NCI-H1436 (cell line): ENCODE results near the gene GIMAP8.
A peak's percentile ranks its signal among the peaks of the same experiment; 100 is the strongest.

Source experiments
- DNase-seq: peaks from one replicate; lab custom pipeline; 2025; lab: John Stamatoyannopoulos, UW

Gene GIMAP8

DNA sequence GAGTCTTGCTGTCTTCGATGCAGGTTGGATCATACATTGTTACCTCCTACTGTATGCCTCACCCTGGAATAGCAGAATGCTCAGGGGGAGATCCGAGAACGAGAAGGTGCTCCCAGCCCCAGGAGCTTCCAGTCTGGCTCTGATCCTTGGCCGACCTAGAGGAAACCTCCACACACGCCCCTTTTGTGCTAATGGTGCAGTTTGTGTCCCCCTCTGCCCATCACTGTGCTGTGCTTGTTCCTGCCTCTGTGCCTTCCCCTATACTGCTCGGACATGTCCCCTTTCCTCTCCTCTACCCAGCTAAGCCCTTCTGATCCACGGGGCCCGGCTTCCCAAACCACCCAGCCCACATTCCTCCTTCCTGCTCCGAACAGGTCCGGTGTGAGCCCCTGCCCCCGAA, 38.8 kb upstream of the GIMAP8 start:
- no peak for DNase-seq

DNA sequence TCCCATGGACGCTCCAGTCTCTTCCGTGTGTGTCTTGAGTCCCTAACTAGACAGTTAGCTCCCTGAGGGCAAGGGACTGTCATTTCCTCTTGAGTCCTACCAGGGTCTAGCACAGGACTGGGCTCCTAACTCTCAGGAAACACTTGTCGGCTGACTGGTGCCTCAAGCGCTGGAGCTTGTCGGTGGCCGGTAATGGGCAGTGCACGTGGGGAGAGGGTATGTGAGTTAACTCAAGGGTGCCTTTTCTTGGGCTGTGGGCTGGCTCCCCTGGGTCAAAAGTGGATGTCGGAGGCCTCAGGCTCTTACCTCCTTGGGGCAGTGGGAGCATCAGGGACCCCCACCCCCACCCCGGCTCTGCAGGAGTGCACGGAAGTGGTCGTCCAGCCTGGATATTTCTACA, 38.4 kb upstream of the GIMAP8 start:
- no peak for DNase-seq

DNA sequence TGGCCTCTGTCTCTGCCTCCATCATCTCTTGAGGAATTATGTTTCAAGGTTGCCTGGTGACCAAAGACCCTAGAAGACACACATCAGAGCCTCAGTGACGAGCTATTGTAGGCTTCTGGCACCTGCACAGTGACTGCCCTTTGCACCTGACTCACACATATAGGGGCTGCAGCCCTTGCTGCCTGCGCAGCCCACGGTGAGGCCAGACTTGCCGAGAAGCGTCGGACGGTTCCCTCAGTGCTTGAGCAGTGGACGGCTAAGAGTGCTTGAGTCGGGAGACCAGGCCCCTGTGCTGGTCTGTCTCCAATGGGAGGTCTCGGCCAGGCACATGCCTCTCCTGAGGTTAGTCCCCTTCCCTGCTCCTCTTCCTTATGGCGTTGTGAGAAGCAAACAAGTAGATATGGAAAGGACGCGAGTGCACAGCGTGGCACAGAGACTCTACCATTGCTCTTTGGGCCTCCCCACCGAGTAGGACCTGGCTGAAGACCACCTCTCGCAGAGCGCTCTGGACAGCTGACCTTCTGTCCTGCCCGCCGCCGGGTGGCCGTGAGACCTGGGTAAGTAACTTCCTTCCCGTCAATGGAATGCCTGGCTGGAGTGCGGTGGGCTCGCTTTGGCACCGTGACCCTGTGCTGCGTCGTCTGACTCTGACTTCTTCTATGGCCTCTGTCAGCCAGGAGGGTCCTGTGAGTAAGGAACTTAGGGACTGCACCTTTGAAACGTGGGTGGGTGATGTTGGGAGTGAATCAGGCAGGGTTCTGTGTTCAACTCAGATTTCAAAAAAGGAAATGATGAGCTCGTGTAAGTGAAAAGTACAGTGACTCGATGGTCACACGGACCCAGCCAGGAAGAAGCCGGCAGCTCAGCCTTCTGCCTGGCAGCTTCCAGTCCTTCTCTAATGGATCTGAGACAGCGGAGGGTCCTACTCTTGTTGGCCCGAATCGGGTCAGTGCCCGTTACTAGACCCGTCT, 37.6 kb upstream of the GIMAP8 start:
- DNase-seq, result no peak

DNA sequence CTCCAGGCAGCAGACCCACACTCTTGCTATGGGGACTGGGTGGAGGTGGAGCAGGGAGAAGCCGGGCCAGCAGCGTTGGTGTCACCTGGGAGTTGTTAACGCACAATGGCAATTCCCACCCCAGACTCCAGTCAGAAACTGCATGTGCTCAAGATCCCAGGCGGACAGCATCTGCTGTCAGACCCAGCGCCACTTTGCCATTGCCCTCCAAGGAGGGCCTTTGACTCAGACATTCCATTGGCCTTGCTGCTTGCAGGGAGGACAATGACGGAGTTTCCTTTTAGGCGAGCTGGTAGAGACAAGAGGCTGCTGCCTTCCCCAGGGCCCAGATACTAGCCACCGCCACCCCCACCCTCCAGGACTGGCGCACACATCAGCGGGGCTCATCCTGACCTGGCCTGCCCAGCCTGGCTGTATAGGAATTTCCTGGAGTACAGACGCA, 36.8 kb upstream of the GIMAP8 start:
- DNase-seq, result no peak

DNA sequence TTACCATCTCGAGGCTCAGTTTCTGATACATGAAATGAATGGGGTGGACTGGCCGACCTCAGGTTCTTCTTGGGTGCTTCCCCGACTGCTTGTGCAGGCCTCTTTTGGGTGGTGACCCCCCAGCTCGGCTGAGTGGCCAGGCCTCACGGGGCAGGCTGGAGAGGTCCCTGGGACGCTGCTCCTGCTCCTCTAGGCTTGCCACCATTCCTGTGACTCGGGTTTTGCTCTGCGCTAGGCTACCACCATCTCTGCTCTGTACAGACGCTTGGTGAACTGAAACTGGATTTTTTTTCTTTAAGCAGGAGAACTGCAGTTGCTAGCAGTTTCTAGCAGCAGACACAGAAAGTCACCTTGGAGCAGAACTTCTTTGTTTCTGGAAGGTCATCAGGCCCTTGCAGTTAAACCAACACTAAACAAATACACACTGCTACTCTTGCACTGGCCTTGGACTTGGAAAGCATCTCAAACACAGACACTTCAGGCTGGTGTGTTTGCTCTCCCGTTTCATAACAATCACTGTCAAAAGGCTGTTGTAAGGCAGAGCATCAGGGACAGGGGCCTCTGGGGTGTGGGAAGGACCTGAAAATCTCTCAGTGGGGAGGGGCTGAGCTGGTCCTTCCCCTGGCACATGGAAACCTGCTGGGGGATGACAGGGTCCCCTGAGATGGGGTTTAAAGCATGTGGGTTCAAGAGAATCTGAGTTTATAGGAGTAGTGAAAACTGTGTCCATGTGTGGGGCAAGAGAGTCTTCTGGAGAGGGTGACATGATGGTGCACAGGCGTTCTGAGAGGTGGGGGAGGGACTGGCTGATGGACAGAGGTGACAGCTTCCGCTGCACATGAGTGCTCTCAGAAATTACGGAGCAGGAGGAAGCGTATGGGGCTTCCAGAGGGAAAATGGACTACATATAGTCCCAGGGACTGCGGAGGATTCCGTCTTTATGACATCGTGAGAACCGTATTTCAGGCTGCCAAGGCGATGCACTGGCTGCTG, 35.0 kb upstream of the GIMAP8 start:
- DNase-seq, result no peak

DNA sequence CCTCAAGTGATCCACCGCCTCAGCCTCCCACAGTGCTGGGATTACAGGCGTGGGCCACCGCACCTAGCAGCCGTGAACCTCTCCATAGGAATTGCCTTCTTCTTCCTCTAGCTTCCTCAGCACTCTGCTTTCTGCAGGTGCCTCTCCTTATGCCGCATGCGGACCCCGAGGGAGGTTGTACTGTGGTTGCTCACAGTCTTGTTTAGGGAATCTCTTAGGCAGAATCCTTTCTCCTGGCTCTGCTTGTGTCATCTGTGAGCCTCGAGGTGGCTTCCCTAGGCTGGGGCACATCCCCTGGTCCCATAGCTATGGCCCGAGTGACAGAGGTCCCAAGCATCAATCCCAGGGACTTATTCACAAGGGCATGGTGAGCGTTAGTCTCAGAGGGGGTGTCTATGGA, 33.2 kb upstream of the GIMAP8 start:
- no peak for DNase-seq

DNA sequence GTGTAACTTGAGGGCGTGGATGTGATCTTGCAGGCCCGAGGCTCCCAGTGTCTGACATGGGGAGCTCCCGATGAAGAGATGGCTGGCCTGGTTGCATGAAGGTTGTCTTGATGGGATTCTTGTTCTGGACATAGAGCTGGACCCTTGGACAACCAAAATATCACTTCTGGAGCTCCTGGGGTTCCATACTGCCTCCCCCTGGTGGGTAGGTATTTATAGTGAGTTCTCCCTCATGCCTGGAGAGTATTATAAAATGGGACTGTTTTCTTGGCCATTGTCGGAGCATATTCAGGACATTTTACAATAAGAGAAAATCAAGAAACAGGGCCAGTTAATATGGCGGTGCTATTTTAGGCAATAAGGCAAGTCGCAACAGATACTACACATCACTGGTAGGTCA, 32.6 kb upstream of the GIMAP8 start:
- no peak for DNase-seq

DNA sequence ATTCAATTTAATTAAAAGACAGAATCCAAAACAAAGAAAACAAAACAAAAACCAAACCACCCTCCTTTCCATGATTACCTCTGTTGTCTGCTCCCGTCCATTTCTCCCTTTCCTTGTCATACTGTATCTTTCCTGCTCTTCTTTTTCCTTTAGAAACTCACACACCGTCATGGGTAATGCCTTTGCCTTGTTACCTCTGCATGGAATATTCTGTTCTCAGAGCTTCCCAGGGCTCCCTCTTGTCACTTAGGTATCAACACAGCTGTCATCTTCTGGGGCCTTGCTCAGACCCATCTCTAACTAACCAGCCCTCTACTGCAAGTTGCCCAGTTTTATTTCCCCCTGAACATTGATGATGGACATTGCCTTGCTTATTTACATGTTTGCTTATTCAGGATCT, 30.2 kb upstream of the GIMAP8 start:
- no peak for DNase-seq

DNA sequence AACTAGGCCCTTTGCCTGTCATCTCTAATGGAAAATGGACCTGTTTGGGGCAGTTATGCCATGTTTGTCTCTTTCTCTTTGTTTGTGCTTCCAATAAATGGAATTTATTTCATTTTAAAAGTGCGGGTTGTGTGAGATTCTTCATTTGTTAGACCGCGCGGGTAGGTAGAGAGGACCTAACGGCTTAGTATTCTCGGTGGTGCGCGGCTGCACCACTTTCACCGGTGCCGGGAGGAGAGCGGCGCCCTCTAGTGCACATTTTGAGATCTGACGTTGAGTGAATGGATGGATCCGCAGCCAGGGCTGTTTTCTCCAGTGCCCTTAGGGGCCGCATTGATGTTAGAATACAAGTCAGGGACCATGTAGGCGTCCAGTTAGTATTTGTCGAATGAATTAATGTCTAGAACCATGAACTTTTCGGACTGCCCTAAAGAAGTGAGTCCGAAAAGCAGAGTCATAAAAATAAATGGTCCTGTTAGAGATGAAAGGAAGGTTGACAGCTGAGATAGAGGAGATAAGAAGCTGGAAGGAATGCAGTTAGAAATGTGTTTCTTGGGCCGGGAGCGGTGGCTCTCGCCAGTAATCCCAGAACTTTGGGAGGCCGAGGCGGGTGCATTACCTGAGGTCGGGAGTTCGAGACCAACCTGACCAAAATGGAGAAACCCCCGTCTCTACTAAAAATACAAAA, 29.3 kb upstream of the GIMAP8 start:
- DNase-seq, result peak; percentile 77

DNA sequence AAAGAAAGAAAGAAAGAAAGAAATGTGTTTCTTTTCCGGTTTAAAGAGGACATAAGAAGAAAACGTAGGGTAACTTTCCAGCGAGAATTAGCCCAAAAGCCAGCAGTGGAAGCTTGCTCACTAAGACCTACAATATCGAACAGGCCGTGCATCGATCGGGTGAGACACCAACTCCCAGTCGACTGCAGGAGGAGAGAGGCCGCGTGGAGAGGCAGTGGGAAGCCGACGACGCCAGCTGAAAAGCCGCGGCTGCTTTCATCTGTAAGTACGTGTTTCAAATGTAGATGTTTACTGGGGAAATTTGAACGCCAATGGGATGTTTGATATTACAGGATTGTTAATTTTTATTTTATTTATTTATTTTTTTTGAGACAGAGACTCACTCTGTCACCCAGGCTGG, 28.6 kb upstream of the GIMAP8 start:
- no peak for DNase-seq

DNA sequence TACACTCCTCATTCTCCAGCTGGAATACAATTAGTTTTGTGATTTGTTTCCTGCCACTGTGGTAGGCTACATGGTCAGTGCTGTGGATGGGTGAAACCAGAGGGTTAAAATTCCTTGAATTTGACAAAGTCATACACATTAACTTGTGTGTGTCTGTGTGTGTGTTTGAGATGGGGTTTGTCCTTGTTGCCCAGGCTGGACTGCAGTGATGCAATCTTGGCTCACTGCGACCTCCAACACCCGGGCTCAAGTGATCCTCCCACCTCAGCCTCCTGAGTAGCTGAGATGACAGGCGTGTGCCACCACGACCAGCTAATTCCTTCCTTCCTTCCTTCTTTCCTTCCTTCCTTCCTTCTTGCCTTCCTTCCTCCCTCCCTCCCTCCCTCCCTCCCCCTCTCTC, 24.8 kb upstream of the GIMAP8 start:
- no peak for DNase-seq

DNA sequence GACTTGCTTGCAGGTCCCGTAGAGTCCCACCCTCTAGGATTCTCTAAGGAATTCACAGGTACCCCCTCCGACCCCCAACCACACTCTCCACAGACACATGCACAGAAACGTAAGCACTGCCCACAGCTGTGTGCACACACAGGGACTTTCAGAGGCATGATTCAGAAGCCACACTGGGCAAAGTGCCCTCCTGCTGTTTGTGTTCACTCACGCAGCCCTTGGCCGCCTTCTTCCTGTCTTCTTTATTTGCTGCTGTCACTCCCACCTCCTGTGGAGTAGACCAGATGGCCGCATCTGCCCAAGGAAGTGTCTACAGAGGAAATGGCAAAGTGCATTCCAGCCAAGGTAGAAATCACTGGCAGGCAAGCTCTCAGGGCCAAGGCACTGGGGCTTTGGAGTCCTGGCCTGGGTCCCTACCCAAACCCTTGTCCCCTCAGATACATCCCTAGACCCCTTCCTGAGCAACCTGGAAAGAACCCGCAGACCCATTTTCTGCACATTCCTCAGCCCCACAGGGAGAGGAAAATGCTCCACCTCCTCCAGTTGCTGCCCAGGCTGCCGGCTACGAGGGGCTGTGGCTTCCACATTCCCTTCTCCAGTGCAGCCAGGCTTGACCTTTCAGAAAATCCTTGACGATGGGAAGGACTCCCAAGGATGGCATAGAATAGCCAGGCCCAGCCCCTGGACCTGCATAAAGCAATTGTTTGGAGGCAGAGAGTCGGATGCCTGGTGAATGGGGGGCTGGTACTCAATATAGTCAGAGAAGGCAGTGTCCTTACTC, 21.6 kb upstream of the GIMAP8 start:
- DNase-seq, result no peak

DNA sequence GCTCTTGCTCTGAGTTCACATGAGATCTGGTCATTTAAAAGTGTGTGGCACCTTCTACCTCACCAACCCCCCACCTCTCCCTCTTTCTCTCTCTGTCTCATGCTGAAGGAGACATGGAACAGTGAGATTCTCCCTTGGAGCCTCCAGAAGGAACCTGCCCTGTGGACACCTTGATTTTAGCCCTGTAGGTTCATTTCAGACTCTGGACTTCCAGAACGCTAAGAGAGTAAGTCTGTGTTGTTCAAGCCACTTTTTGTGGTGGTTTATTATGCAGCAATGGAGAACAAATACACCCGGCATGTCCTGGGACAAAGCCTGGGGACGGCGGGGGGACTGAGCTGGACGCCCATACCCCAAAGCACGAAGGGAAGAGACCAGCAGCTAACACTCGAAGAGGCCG, 20.7 kb upstream of the GIMAP8 start:
- no peak for DNase-seq

DNA sequence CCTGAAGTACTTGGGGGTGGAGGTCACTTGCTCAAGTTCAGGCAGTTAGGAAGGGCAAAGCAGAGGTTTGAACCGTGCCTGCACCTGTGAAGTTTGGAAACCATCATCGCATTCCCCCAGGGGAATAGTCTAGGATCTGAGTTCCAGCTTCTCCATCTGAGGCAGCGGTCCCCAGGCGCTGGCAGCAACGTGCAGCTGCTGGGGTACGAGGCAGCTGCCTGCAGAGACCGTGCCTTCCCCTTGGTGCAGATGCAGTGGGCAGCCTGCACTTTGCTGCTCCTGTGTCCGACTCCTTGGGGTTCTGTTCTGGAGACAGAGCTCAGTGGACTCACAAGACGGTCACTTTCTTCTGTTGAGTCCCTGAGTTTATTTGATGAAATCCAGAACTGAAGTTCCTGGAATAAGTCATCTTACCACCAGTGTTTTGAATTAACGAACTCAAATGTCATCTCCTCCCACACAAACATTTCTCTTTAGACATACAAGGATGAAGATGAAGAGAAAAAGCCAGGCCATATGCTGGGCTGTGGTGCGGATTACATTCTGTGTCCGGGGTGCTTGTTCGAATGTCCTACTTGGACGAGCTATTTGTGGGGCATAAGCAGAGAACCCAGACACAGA, 19.9 kb upstream of the GIMAP8 start:
- DNase-seq, result no peak

DNA sequence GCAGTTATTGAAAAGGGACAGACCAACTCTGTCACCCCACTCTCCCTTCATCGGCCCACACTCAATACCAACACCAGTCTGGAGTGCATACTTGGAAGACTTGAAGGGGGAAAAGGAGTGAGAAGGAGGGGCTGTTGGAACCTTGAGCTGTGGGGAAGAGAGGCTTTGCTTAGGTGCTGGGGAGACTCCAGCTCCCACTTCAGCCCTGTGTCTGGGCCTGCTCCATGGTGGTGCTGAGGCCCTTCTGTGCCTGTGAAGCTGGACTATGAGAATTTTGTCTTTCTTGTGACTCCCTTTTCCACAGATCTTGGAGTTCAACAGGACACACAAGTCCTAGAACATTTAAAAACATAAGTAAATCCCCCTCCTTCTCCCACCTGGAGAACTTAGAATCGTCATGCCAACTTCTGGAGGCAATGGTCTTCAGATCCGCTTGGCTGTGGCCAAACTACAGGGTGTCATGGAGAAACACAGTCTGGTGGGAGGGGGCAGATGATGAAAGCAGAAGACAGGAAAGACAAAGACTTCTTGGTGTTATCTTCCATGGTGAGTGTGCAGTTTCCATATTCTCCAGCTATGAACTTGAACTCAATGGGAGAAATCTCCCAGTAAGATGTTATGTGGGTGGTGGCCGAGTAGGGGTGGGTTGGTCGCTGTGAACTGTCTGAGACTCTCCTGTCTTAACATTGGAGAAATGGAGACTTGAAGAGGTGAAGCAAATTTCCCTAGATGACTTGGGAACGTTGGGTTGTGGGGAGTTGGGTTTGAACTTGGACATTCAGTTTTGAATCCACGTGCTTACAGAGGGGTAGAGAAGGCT, 18.4 kb upstream of the GIMAP8 start:
- no peak for DNase-seq

DNA sequence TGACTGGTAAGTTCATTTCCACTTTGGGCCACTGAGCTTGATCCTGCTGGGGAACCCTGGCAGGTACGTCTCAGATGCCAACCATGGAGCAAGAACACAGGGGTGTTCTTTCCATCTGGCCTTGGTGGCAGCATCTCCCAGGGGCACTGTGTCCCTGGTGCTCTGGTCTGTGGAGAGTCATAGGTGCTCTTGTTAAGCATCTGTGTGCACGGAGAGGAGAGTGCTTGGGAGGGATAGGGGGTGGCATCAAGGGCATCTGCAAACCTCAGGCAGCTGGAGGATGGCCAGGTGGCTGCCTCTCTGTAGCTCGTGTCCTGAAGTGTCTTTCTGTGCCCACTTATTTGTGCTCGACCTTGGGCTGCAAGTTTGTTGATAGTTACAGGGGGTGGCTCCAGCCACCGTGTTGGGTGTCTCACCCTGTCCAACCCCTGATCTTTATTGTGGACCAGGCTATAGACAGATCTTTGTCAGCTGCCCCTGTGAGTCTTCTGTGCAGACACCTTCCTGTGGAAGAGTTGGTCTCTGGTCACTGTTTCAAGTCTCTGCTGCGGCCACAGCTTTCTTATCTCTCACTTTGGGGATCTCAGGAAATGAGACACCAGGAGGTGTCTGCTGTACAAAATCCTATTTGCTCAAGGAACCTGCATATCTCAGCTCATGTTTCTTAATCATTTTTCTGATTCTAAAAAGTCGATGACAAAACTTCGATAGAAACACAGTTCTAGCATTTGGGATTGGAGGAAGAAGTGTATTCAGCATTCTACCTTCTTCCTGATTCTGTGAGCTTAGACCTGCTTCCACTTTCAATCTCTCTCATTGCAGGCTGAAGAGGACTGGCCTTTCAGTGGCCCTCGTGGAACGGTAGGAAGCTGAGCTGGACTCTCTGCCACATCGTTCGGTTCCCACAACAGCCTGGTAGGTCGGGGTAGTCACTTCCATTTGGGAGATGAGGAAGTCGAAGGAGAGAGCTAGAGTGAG, 17.2 kb upstream of the GIMAP8 start:
- DNase-seq, result no peak

DNA sequence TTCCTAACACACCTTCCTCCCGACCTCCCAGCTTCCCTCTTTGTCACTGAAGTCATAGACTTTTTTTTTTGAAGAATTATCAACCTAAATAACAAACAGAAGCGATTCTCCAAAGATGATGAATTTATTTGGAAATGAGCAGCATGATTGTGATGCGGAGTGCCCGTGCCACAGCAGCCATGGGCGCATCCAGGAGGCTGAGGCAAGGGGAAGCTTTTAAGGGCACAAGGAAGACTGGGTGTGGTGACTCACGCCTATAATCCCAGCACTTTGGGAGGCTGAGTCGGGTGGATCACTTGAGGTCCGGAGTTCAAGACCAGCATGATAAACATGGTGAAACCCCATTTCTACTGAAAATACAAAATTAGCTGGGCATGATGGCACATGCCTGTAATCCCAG, 16.2 kb upstream of the GIMAP8 start:
- no peak for DNase-seq

DNA sequence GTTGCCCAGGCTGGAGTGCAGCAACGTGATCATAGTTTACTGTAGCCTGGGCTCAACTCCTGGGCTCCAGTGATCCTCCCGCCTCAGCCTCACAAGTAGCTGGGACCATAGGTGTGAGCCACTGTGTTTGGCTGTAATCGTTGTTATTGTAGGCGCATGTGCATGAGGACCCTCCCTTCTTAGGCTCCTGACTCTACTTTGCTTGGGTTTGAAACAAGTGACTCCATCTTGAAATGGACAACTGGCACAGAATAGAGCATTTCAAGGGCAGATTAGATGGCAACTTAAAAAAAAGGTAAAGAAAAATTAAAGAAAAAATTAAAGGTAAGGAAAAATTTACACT, 15.4 kb upstream of the GIMAP8 start:
- no peak for DNase-seq
